ENCODE measurements around the gene TRMT10B. TPM values are rescaled to one million over a fixed set of nuclear protein-coding genes. Genes with fewer than 3 reads are reported as not detected.
A peak's percentile ranks its signal among the peaks of the same experiment; 100 is the strongest.

Gene TRMT10B
- total and polyA plus RNA-seq, 2 of the 13 experiments (the other 11 are each of a cell fraction or from before 2014, with no cell fraction given): 3.1 to 3.9 TPM

- intact Hi-C loops (cut with micrococcal nuclease; ENCODE audit: unreplicated experiment): loop anchor here (2.0 kb wide), 1 partner anchor 264 kb away; no protein-coding TSS in a partner anchor
- peak overlapping the region; percentile 61 for H2AFZ ChIP-seq (ENCODE audit: low read length)
- no peaks in the 10 kb centered on the region for H4K20me1 ChIP-seq (ENCODE audit: insufficient read depth, low read length)
- H3K27me3 ChIP-seq (ENCODE audit: control insufficient read depth in 1 of 2, insufficient read depth in 2 of 2, low read length in 2 of 2): peaks cover 5 to 34% of the 10 kb centered on the region in 2 experiments
- ChIA-PET CTCF (ENCODE audit: low intra/inter-chr PET ratio, low total read pairs) (interaction anchor here (1.1 kb wide), 3 partner anchors 113 to 517 kb away, joined by 3 to 5 read pairs (median 3); no protein-coding TSS in a partner anchor), POLR2A (no interaction called here)
- 13% methylated on average over 15 of the region's 24 CpGs for WGBS (ENCODE audit: low lambda C conversion rate)
- no peaks in the 10 kb centered on the region for H3K79me2 ChIP-seq (ENCODE audit: insufficient read depth, low read length)
- H3K9me3 ChIP-seq (ENCODE audit: low read length): no peaks in the 10 kb centered on the region
- TF ChIP-seq SMARCE1 (IDR thresholded peaks at IDR 0.05; ENCODE audit: borderline replicate concordance): no peak
- TF ChIP-seq ZNF687 (CRISPR knock-in tag; IDR thresholded peaks at IDR 0.05): 0 out of 2 replicates have a peak, but pooled peaks have one; percentile 28
- no TSS peak for BruUV-seq (replicated peaks)
- in situ Hi-C loops (cut with HindIII; ENCODE audit: extremely low pct_ligation_motif_present, low pct_unique_long_range_greater_than_20kb): loop anchor here (10.0 to 25.0 kb wide), 2 partner anchors 259 to 618 kb away; partner anchors contain the start of gene POLR1E
- peaks cover 13% of the 10 kb centered on the region for H3K4me1 ChIP-seq (ENCODE audit: insufficient read depth, low read length)
- H3K9ac ChIP-seq (ENCODE audit: insufficient read depth, low read depth, low read length): no peak overlapping the region
- FAIRE-seq: no peak
- ATAC-seq: peak; percentile 60
- peak overlapping the region; percentile 52 for H3K4me2 ChIP-seq (ENCODE audit: low read depth, low read length)
- H3K4me3 ChIP-seq (replicated peaks in 1 of 3; ENCODE audit: insufficient read depth in 1 of 3, low read depth in 2 of 3, low read length in 3 of 3): peak overlapping the region in 2 of 3 experiments; percentile 6 to 20; a peak in 3 of 6 replicates
- no peak overlapping the region for H3K27ac ChIP-seq (ENCODE audit: extremely low read length, insufficient read depth, low read length)
- H3K36me3 ChIP-seq (replicated peaks in 1 of 2; ENCODE audit: control insufficient read depth in 1 of 2, insufficient read depth in 2 of 2, low read length in 2 of 2): no peaks in the 10 kb centered on the region
- no peak for DNase-seq (ENCODE audit: low spot score)
Measured at GRCh38 chr9:37746448-37747270, 6.9 kb upstream of the TRMT10B start.
